CD14-positive monocyte (primary cell): ENCODE results near the gene SMIM10. TPM values are rescaled to one million over a fixed set of nuclear protein-coding genes. Genes with fewer than 3 reads are reported as not detected.
"Not testable (repeated sequence)": the region's sequence is repeated elsewhere in the genome, so short reads cannot be mapped to it uniquely, and the experiment has no call there.

Experiments used
- DNase-seq, 3 donors: peaks; one replicate each; pipeline ENCODE4 v3.0.0-alpha.2; 2011 to 2022
- H2AFZ ChIP-seq: 2 replicates; pipeline ENCODE4 v1.6.0; 2012; ENCODE audit warnings: mild to moderate bottlenecking, low read depth, low read length, inconsistent platforms; ENCODE audit not compliant: insufficient read depth, poor library complexity, severe bottlenecking
- H3K27ac ChIP-seq, 2 donors: 1 replicate in 1 of 2; 2 replicates in 1 of 2; pipeline ENCODE4 v1.5.1; 2012 to 2013; ENCODE audit warnings: low read length in 2 of 2, control low read depth in 1 of 2, inconsistent platforms in 1 of 2, low read depth in 1 of 2, mild to moderate bottlenecking in 1 of 2
- H3K27me3 ChIP-seq, 2 donors: one replicate each; pipeline versions ENCODE4 v1.6.0 to v1.6.1; 2011 to 2013; ENCODE audit warnings: low read length in 2 of 2; ENCODE audit not compliant: control insufficient read depth in 2 of 2, insufficient read depth in 2 of 2
- H3K36me3 ChIP-seq, 2 donors: replicated peaks in 1 of 2; 1 replicate in 1 of 2; 2 replicates in 1 of 2; pipeline versions ENCODE4 v1.5.1 to v1.6.1; 2012 to 2013; ENCODE audit warnings: low read length in 2 of 2, control low read depth in 1 of 2, inconsistent platforms in 1 of 2, mild to moderate bottlenecking in 1 of 2; ENCODE audit not compliant: insufficient read depth in 2 of 2, control insufficient read depth in 1 of 2
- H3K4me1 ChIP-seq, 2 donors: 1 replicate in 1 of 2; 2 replicates in 1 of 2; pipeline versions ENCODE4 v1.5.1 to v1.6.1; 2012 to 2013; ENCODE audit warnings: low read length in 2 of 2, control low read depth in 1 of 2, inconsistent platforms in 1 of 2, mild to moderate bottlenecking in 1 of 2, moderate library complexity in 1 of 2; ENCODE audit not compliant: insufficient read depth in 2 of 2, control insufficient read depth in 1 of 2
- H3K4me2 ChIP-seq: replicated peaks from 2 replicates; pipeline ENCODE3; 2012; ENCODE audit warnings: low read length, moderate library complexity, mild to moderate bottlenecking; ENCODE audit not compliant: poor library complexity, severe bottlenecking; ENCODE audit errors: extremely low read depth
- H3K4me3 ChIP-seq, 3 experiments: fragments of 200-600 bp in 1 of 3; sonication (generic) in 1 of 3; replicated peaks in 1 of 3; 1 replicate in 2 of 3; 2 replicates in 1 of 3; pipeline ENCODE4 v1.5.1; 2011 to 2013; ENCODE audit warnings: low read length in 3 of 3, mild to moderate bottlenecking in 3 of 3, control low read depth in 2 of 3, low read depth in 2 of 3, inconsistent platforms in 1 of 3, moderate library complexity in 1 of 3
- H3K79me2 ChIP-seq: 2 replicates; pipeline ENCODE4 v1.6.0; 2012; ENCODE audit warnings: mild to moderate bottlenecking, control low read depth, inconsistent platforms, low read length, moderate library complexity; ENCODE audit not compliant: insufficient read depth
- H3K9ac ChIP-seq: 2 replicates; pipeline ENCODE4 v1.6.0; 2017; ENCODE audit warnings: low read length, mild to moderate bottlenecking; ENCODE audit not compliant: insufficient read depth, poor library complexity, severe bottlenecking
- H3K9me3 ChIP-seq, 2 donors: replicated peaks in 1 of 2; 1 replicate in 1 of 2; 2 replicates in 1 of 2; pipeline versions ENCODE4 v1.5.1 to v1.6.1; 2012 to 2013; ENCODE audit warnings: low read length in 2 of 2, control low read depth in 1 of 2; ENCODE audit not compliant: control insufficient read depth in 1 of 2, insufficient read depth in 1 of 2
- H4K20me1 ChIP-seq: 2 replicates; pipeline ENCODE4 v1.6.0; 2012; ENCODE audit warnings: mild to moderate bottlenecking, low read length, control low read depth, moderate library complexity; ENCODE audit not compliant: insufficient read depth
- H3K27ac Mint-ChIP-seq, 7 donors: one replicate each; pipeline ENCODE4 v1.8.0; 2020; ENCODE audit warnings: mild to moderate bottlenecking in 7 of 7, mixed read lengths in 7 of 7, moderate library complexity in 6 of 7, inconsistent platforms in 2 of 7
- H3K27me3 Mint-ChIP-seq, 3 donors: one replicate each; pipeline ENCODE4 v1.8.0; 2021 to 2022; ENCODE audit warnings: low read depth in 3 of 3, mild to moderate bottlenecking in 3 of 3, mixed read lengths in 3 of 3, moderate library complexity in 3 of 3, inconsistent platforms in 1 of 3
- H3K36me3 Mint-ChIP-seq, 2 donors: one replicate each; pipeline ENCODE4 v1.8.0; 2020; ENCODE audit warnings: mixed read lengths in 2 of 2, inconsistent platforms in 1 of 2, mild to moderate bottlenecking in 1 of 2
- H3K4me1 Mint-ChIP-seq: one replicate; pipeline ENCODE4 v1.8.0; 2020; ENCODE audit warnings: mild to moderate bottlenecking, mixed read lengths
- H3K4me3 Mint-ChIP-seq, 2 donors: one replicate each; pipeline ENCODE4 v1.8.0; 2020; ENCODE audit warnings: mild to moderate bottlenecking in 2 of 2, mixed read lengths in 2 of 2, moderate library complexity in 1 of 2
- H3K9me3 Mint-ChIP-seq, 7 donors: one replicate each; pipeline ENCODE4 v1.8.0; 2020 to 2022; ENCODE audit warnings: mixed read lengths in 7 of 7, mild to moderate bottlenecking in 6 of 7, moderate library complexity in 6 of 7, inconsistent platforms in 2 of 7
- CTCF ChIP-seq: fragments of 200-600 bp; IDR thresholded peaks from one replicate; pipeline ENCODE4 v1.8.0; 2022; ENCODE audit warnings: antibody characterized with exemption, mild to moderate bottlenecking
- WGBS: methylation state at CpG from one replicate; pipeline ENCODE4 v1.1.5; 2013; ENCODE audit warnings: missing lambda C conversion rate; ENCODE audit not compliant: insufficient coverage; 5-methylcytosine and 5-hydroxymethylcytosine counted together
- intact Hi-C, 2 donors: fragments of 100-400 bp; cut with micrococcal nuclease; formaldehyde crosslinking; loops; one replicate each; pipeline versions ENCODE4 v1.15.0 to v1.15.1; 2023
- polyA minus RNA-seq: library from RNA; depleted of rRNA, polyadenylated mRNA; stranded (reverse); fragments of >200 nt; gene quantifications from 2 replicates; pipeline ENCODE4 v1.2.3, GENCODE V29; 2012
- polyA plus RNA-seq, 3 donors: library from polyadenylated mRNA; depleted of rRNA in 1 of 3; unstranded in 2 of 3; stranded (reverse) in 1 of 3; fragments of 300-500 nt in 2 of 3; fragments of >200 nt in 1 of 3; fragmentation: Illumina TruSeq in 2 of 3; gene quantifications; 1 replicate in 2 of 3; 2 replicates in 1 of 3; pipeline ENCODE4 v1.2.3, GENCODE V29; 2012 to 2021
- total RNA-seq, 12 experiments: library from RNA in 1 of 12; stranded (reverse) in 1 of 12; fragments of 120-200 nt in 1 of 12; gene quantifications; one replicate each; pipeline ENCODE4 v1.2.4 and lab custom pipeline; 2013 to 2026; ENCODE audit warnings: mixed read lengths in 6 of 12, inconsistent platforms in 1 of 12

The SMIM10 gene
- total RNA-seq (2013) = 0.37 TPM
- polyA plus RNA-seq (under 1 TPM; 0.10 to 0.26 (median 0.15) TPM), polyA minus RNA-seq (0.40 TPM in 1 of 2 replicates, not detected in the other), total RNA-seq (lab: John Stamatoyannopoulos, UW) (0 to 1.0 (median 0.23) reads per million in 11 experiments)

- Histone ChIP-seq H3K79me2 (no peaks in the 10 kb centered on the region), H3K9me3 (no peaks in the 10 kb centered on the region), H3K27ac (no peak within 1 kb of the TSS), H3K4me3 (peak within 1 kb of the TSS; percentile 7 to 65 (median 28)), H3K27me3 (no peaks in the 10 kb centered on the region), H2AFZ (peak within 1 kb of the TSS; percentile 75), H3K36me3 (no peaks in the 10 kb centered on the region), H4K20me1 (no peaks in the 10 kb centered on the region), H3K9ac (no peak within 1 kb of the TSS), H3K4me1 (peaks cover 11% of the 10 kb centered on the region in 2 donors), H3K4me2 (peak within 1 kb of the TSS; percentile 67)
- H3K36me3 Mint-ChIP-seq = no peaks in the 10 kb centered on the region
- H3K4me1 Mint-ChIP-seq = peaks cover 19% of the 10 kb centered on the region
- H3K27me3 Mint-ChIP-seq = peaks cover 0 to 18% (median 2%) of the 10 kb centered on the region in 3 donors
- WGBS = 0% methylated on average over 39 of the region's 45 CpGs
- no peak for TF ChIP-seq CTCF
- DNase-seq = peak; percentile 52 to 87 (median 57)
- H3K4me3 Mint-ChIP-seq = peak within 1 kb of the TSS; percentile 75 to 87
- peaks cover 0 to under 1% (median 0%) of the 10 kb centered on the region in 7 donors for H3K9me3 Mint-ChIP-seq
- H3K27ac Mint-ChIP-seq = peak within 1 kb of the TSS in 1 of 7 donors; percentile 50
- intact Hi-C loops = no loop called here
Observed at GRCh38 chrX:134990801-134991481, at the start of gene SMIM10. Gene SMIM10 (plus strand): TSS chrX:134990991. CDS start chrX:134991096, 105 bp downstream.

- WGBS = 91% methylated on average over 3 of the region's 6 CpGs
Observed at GRCh38 chrX:134946364-134946763, 44.4 kb upstream of the SMIM10 start.

More at GRCh38 chrX:134946364-134946763, 44.4 kb upstream of the SMIM10 start:
- H3K9me3 Mint-ChIP-seq, H3K4me3 Mint-ChIP-seq, H3K27ac ChIP-seq, H3K4me1 Mint-ChIP-seq, H3K27ac Mint-ChIP-seq, H4K20me1 ChIP-seq, H3K36me3 Mint-ChIP-seq, H3K4me1 ChIP-seq, DNase-seq, H3K27me3 Mint-ChIP-seq, H3K9me3 ChIP-seq, H2AFZ ChIP-seq, intact Hi-C loops, H3K79me2 ChIP-seq, H3K36me3 ChIP-seq, H3K4me2 ChIP-seq, H3K27me3 ChIP-seq, H3K4me3 ChIP-seq, H3K9ac ChIP-seq: not testable (repeated sequence)
